GM18505 (cell line): ENCODE results near the gene MGAT3.

Experiments used
- ATAC-seq: cut with Tn5 transposase; IDR thresholded peaks from one replicate; pipeline ENCODE4 v1.9.1; 2021; ENCODE audit not compliant: unreplicated experiment
- POLR2A ChIP-seq: IDR thresholded peaks from 4 replicates; pipeline ENCODE4 v1.6.1; 2011; ENCODE audit warnings: borderline replicate concordance; ENCODE audit not compliant: insufficient read depth, insufficient read length; ENCODE audit errors: extremely low read depth

The MGAT3 gene

GRCh38 chr22:39419911-39420310 is 36.9 kb upstream of the MGAT3 start:
- no peak for TF ChIP-seq POLR2A
- ATAC-seq, result no peak

GRCh38 chr22:39421691-39422090 is 35.1 kb upstream of the MGAT3 start:
- ATAC-seq, result no peak
- no peak for TF ChIP-seq POLR2A

- no peak for TF ChIP-seq POLR2A
- ATAC-seq, result no peak
These were observed 34.7 kb upstream of the MGAT3 start for GRCh38 chr22:39422101-39422500.

GRCh38 chr22:39422721-39423120 is 34.1 kb upstream of the MGAT3 start:
- no peak for TF ChIP-seq POLR2A
- ATAC-seq, result no peak

- no peak for ATAC-seq
- no peak for TF ChIP-seq POLR2A
These were observed 32.8 kb upstream of the MGAT3 start for GRCh38 chr22:39423976-39424375.

- TF ChIP-seq POLR2A, result no peak
- no peak for ATAC-seq
These were observed 30.3 kb upstream of the MGAT3 start for GRCh38 chr22:39426380-39427043.

- no peak for TF ChIP-seq POLR2A
- no peak for ATAC-seq
These were observed 28.8 kb upstream of the MGAT3 start for GRCh38 chr22:39427751-39428596.

- ATAC-seq, result no peak
These were observed 28.2 kb upstream of the MGAT3 start for GRCh38 chr22:39428597-39429071.

GRCh38 chr22:39429186-39429585 is 27.6 kb upstream of the MGAT3 start:
- ATAC-seq, result no peak
- TF ChIP-seq POLR2A, result no peak

More at GRCh38 chr22:39428597-39429071, 28.2 kb upstream of the MGAT3 start:
- TF ChIP-seq POLR2A, result no peak

GRCh38 chr22:39429916-39430575 is 26.8 kb upstream of the MGAT3 start:
- no peak for TF ChIP-seq POLR2A
- ATAC-seq, result no peak

GRCh38 chr22:39430576-39431150 is 26.1 kb upstream of the MGAT3 start:
- no peak for ATAC-seq
- no peak for TF ChIP-seq POLR2A

- no peak for TF ChIP-seq POLR2A
- no peak for ATAC-seq
These were observed 25.5 kb upstream of the MGAT3 start for GRCh38 chr22:39431216-39431801.

- TF ChIP-seq POLR2A, result no peak
- no peak for ATAC-seq
These were observed 25.0 kb upstream of the MGAT3 start for GRCh38 chr22:39431821-39432251.
